ENCODE data around the gene RNF145. TPM values are rescaled to one million over a fixed set of nuclear protein-coding genes. Genes with fewer than 3 reads are reported as not detected.

RNF145 gene
- total RNA-seq, 1 donor from 2014 or later, result 67.8 TPM

DNA sequence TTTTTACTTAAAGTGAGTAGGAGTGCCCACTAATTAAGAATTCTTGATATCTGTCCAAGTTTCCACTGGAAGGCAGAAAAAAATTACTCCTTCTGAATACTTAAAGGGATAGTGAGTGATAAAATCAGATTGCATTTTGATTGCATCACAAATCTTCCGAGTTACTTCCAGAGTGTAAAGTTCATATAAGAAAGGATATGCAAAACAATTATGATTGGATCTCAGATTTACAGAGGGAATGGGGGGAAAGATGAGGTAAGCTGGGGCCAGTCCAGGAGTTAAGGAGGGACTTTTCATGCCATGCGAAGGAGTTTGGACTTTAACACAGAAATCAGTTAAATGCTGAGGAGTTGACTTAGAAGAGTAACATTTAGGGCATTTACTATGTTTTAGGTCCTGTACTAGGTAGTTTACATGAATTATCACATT lies 9.3 kb upstream of the RNF145 start:
- Histone ChIP-seq H3K4me3 (no peak overlapping the region), H3K36me3 (no peaks in the 10 kb centered on the region), H3K27me3 (no peaks in the 10 kb centered on the region), H3K9me3 (no peaks in the 10 kb centered on the region), H3K4me1 (no peaks in the 10 kb centered on the region), H3K27ac (no peak overlapping the region)
- no peak for DNase-seq (ENCODE audit: extremely low spot score in 2 of 2)
- intact Hi-C loops (cut with DNase I), result no loop called here
- no peak for TF ChIP-seq POLR2AphosphoS5 (IDR thresholded peaks at IDR 0.05; ENCODE audit: insufficient read depth in 1 of 2, low read depth in 1 of 2)
- no peak for TF ChIP-seq POLR2A (IDR thresholded peaks at IDR 0.05)
- TF ChIP-seq, protein P1, sequence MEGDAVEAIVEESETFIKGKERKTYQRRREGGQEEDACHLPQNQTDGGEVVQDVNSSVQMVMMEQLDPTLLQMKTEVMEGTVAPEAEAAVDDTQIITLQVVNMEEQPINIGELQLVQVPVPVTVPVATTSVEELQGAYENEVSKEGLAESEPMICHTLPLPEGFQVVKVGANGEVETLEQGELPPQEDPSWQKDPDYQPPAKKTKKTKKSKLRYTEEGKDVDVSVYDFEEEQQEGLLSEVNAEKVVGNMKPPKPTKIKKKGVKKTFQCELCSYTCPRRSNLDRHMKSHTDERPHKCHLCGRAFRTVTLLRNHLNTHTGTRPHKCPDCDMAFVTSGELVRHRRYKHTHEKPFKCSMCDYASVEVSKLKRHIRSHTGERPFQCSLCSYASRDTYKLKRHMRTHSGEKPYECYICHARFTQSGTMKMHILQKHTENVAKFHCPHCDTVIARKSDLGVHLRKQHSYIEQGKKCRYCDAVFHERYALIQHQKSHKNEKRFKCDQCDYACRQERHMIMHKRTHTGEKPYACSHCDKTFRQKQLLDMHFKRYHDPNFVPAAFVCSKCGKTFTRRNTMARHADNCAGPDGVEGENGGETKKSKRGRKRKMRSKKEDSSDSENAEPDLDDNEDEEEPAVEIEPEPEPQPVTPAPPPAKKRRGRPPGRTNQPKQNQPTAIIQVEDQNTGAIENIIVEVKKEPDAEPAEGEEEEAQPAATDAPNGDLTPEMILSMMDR (IDR thresholded peaks at IDR 0.05), result no peak

DNA sequence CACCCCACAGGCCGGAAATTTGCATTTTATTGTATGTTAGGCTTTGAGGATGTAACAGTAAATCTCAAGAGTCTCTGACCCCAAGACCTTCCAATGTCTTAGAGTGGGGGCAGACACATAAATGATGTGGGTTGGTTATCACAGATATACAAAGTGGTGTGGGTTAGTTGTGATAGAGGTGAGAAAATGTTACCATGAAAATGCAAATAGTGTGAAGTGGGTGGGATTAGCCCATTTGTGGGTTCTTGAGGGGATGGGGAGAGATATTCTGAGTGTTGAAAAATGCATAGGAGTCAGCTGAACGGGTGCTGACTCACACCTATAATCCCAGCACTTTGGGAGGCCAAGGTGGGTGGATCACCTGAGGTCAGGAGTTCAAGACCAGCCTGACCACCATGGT lies 7.9 kb upstream of the RNF145 start:
- Histone ChIP-seq H3K9me3 (no peaks in the 10 kb centered on the region), H3K36me3 (no peaks in the 10 kb centered on the region), H3K27ac (no peak overlapping the region), H3K27me3 (no peaks in the 10 kb centered on the region), H3K4me3 (no peak overlapping the region), H3K4me1 (no peaks in the 10 kb centered on the region)
- intact Hi-C loops (cut with DNase I), result no loop called here
- TF ChIP-seq, protein P1 (IDR thresholded peaks at IDR 0.05), result no peak
- TF ChIP-seq POLR2AphosphoS5 (IDR thresholded peaks at IDR 0.05; ENCODE audit: insufficient read depth in 1 of 2, low read depth in 1 of 2) (no peak), POLR2A (IDR thresholded peaks at IDR 0.05) (no peak)
- DNase-seq (ENCODE audit: extremely low spot score in 2 of 2), result no peak

DNA sequence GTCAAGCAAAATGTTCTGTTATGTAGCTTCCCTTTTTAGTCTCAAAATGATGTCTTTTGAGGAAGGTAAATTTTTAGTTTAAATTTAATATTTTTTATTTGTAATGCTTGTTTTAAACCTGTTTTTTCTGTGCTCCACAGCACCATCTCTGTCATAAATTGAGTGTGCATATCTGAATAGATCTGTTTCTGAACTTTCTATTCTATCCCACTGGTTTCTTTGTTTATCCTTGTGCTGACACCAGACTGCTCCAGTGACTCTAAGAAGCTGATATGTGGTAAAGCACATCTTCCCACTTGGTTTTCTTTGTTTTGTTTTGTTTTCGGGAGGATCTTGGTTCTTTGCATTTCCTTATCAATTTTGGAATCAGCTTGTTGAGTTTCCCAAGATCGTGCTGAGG lies 7.1 kb upstream of the RNF145 start:
- H3K27ac ChIP-seq, result no peak overlapping the region
- TF ChIP-seq POLR2AphosphoS5 (IDR thresholded peaks at IDR 0.05; ENCODE audit: insufficient read depth in 1 of 2, low read depth in 1 of 2) (no peak), POLR2A (IDR thresholded peaks at IDR 0.05) (no peak)
- TF ChIP-seq, protein P1 (IDR thresholded peaks at IDR 0.05), result no peak
- H3K9me3 ChIP-seq, result no peaks in the 10 kb centered on the region
- H3K4me3 ChIP-seq, result no peak overlapping the region
- H3K4me1 ChIP-seq, result no peaks in the 10 kb centered on the region
- H3K27me3 ChIP-seq, result no peaks in the 10 kb centered on the region
- no peak for DNase-seq (ENCODE audit: extremely low spot score in 2 of 2)
- intact Hi-C loops (cut with DNase I), result no loop called here
- H3K36me3 ChIP-seq, result no peaks in the 10 kb centered on the region

DNA sequence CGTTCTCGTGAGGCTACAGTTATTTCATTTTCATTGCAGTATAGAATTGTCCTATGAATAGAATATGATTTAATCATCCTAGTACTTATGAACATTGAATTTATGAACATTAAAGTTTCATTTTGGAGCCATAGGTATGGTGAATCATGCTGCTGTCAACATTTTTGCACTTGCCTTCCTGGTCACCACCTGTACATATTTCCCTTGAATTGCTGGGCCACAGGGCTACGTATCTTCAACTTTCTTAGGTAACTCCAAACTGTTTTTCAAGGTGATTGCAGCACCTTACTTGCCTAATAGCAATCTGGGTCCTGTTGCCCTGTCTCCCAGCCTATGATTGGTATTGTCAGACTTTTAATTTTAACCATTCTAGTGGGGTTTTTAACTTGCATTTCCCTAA lies 6.5 kb upstream of the RNF145 start:
- H3K4me3 ChIP-seq, result no peak overlapping the region
- H3K27me3 ChIP-seq, result no peaks in the 10 kb centered on the region
- TF ChIP-seq, protein P1 (IDR thresholded peaks at IDR 0.05), result no peak
- TF ChIP-seq POLR2AphosphoS5 (IDR thresholded peaks at IDR 0.05; ENCODE audit: insufficient read depth in 1 of 2, low read depth in 1 of 2), result no peak
- TF ChIP-seq POLR2A (IDR thresholded peaks at IDR 0.05), result no peak
- DNase-seq (ENCODE audit: extremely low spot score in 2 of 2), result no peak
- H3K4me1 ChIP-seq, result no peaks in the 10 kb centered on the region
- intact Hi-C loops (cut with DNase I), result no loop called here
- H3K27ac ChIP-seq, result no peak overlapping the region
- H3K9me3 ChIP-seq, result no peaks in the 10 kb centered on the region
- H3K36me3 ChIP-seq, result no peaks in the 10 kb centered on the region

DNA sequence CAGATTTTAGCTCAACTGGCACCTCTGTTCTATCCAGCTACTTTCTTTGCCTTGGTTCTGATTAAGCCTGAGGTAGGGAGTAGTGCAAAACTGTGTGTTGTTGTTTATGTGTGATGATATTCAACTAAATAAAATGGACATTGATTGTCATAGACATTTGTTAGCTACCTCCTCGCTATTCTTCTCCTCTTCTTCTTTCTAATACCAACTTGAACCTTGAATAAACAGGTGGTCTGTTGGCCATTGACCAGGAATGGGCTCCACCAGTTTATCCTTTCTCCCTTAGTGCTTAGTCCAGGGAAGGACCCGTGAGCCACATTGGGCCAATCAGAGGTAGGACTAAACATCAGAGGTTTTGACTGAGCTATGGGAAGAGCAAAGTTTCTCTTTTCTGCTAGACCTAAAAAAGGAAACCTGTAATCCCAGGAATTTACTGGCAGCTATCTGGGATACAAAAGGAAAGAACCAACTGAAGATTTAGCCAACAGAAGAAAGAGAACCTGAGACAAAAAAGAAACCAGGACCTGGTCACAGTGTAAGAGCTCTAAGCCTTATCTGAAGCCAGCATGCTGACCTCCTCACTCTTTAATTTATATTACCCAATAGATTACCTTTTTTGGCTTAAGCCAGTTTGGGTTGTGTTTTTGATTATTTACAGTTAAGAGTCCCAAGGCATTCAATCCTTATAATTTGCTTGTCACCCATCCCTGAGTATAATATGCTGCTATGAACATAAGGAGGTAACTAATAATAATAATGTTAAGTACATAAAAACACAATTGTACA lies 5.3 kb upstream of the RNF145 start:
- TF ChIP-seq POLR2A (IDR thresholded peaks at IDR 0.05), result no peak
- no peak for TF ChIP-seq POLR2AphosphoS5 (IDR thresholded peaks at IDR 0.05; ENCODE audit: insufficient read depth in 1 of 2, low read depth in 1 of 2)
- TF ChIP-seq, protein P1 (IDR thresholded peaks at IDR 0.05), result no peak
- no peaks in the 10 kb centered on the region for H3K9me3 ChIP-seq
- intact Hi-C loops (cut with DNase I), result no loop called here
- no peaks in the 10 kb centered on the region for H3K27me3 ChIP-seq
- no peak for DNase-seq (ENCODE audit: extremely low spot score in 2 of 2)
- no peaks in the 10 kb centered on the region for H3K36me3 ChIP-seq
- no peak overlapping the region for H3K4me3 ChIP-seq
- H3K4me1 ChIP-seq, result peaks cover 6% of the 10 kb centered on the region
- H3K27ac ChIP-seq, result no peak overlapping the region
